Measurements from ENCODE around the gene REEP1.

GRCh38 chr2:86171295-86171694 lies 166.1 kb downstream of the REEP1 start:
- TF ChIP-seq CTCF (IDR thresholded peaks at IDR 0.05): no peak
- TF ChIP-seq, protein P1, sequence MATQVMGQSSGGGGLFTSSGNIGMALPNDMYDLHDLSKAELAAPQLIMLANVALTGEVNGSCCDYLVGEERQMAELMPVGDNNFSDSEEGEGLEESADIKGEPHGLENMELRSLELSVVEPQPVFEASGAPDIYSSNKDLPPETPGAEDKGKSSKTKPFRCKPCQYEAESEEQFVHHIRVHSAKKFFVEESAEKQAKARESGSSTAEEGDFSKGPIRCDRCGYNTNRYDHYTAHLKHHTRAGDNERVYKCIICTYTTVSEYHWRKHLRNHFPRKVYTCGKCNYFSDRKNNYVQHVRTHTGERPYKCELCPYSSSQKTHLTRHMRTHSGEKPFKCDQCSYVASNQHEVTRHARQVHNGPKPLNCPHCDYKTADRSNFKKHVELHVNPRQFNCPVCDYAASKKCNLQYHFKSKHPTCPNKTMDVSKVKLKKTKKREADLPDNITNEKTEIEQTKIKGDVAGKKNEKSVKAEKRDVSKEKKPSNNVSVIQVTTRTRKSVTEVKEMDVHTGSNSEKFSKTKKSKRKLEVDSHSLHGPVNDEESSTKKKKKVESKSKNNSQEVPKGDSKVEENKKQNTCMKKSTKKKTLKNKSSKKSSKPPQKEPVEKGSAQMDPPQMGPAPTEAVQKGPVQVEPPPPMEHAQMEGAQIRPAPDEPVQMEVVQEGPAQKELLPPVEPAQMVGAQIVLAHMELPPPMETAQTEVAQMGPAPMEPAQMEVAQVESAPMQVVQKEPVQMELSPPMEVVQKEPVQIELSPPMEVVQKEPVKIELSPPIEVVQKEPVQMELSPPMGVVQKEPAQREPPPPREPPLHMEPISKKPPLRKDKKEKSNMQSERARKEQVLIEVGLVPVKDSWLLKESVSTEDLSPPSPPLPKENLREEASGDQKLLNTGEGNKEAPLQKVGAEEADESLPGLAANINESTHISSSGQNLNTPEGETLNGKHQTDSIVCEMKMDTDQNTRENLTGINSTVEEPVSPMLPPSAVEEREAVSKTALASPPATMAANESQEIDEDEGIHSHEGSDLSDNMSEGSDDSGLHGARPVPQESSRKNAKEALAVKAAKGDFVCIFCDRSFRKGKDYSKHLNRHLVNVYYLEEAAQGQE (IDR thresholded peaks at IDR 0.05; ENCODE audit: insufficient read depth in 1 of 2, low read depth in 2 of 2, low read length in 1 of 2): no peak
- no peak for TF ChIP-seq SIN3A (IDR thresholded peaks at IDR 0.05; ENCODE audit: borderline replicate concordance, insufficient read depth, low read depth, low read length)
- TF ChIP-seq POLR2AphosphoS5 (IDR thresholded peaks at IDR 0.05; ENCODE audit: low read depth, low read length): no peak

All from Panc1 (cell line).